ENCODE measurements around the gene CASP10.

CASP10 gene

DNA sequence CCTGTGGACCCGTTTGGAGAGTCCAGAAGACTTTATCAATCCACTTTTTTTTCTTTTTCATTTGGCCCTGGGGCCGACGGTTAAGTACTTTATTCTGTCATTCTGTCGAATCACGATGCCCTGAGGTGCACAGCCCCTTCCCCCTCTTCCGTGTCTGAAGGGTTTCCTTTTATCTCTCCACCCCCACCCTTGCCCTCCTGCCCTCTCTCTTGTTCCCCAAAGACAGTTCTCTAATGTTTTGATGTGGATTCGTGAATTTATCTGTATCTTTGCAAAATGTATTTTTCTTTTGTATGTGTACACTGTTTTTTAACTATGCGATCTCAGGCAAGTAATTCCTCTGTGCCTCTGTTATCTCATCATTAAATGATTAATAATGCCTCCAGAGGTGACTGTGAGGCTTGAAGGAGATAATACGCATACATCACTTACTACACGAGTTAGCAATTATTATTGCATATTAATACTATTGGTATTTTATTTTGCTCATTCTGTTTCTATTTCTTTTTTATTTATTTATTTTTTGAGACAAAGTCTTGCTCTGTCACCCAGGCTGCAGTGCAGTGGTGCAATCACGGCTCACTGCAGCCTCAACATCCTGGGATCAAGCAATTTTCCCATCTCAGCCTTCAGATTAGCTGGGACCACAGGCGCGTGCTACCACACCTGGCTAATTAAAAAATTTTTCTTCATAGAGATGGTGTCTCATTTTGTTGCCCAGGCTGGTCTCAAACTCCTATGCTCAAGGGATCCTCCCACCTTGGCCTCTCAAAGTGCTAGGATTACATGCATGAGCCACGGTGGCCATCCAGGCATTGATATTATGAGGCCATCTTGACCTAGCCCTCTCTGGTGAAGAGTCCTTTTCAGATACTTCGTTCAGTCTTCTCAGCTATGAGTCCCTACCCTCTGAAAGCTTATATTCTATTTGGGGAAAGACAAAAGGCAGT is 76.0 kb downstream of the CASP10 start:
- Histone ChIP-seq H3K36me3 (no peaks in the 10 kb centered on the region), H3K4me3 (peak overlapping the region; percentile 62 to 68), H3K27me3 (no peaks in the 10 kb centered on the region), H3K27ac (peak overlapping the region; percentile 80 to 85), H3K4me1 (peaks cover 0 to 33% (median 14%) of the 10 kb centered on the region in 4 donors), H3K9me3 (no peaks in the 10 kb centered on the region)
- intact Hi-C loops (cut with DNase I; ENCODE audit: low total_unique reads): no loop called here
- DNase-seq: no peak
- TF ChIP-seq, protein P1, sequence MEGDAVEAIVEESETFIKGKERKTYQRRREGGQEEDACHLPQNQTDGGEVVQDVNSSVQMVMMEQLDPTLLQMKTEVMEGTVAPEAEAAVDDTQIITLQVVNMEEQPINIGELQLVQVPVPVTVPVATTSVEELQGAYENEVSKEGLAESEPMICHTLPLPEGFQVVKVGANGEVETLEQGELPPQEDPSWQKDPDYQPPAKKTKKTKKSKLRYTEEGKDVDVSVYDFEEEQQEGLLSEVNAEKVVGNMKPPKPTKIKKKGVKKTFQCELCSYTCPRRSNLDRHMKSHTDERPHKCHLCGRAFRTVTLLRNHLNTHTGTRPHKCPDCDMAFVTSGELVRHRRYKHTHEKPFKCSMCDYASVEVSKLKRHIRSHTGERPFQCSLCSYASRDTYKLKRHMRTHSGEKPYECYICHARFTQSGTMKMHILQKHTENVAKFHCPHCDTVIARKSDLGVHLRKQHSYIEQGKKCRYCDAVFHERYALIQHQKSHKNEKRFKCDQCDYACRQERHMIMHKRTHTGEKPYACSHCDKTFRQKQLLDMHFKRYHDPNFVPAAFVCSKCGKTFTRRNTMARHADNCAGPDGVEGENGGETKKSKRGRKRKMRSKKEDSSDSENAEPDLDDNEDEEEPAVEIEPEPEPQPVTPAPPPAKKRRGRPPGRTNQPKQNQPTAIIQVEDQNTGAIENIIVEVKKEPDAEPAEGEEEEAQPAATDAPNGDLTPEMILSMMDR (IDR thresholded peaks at IDR 0.05): no peak

DNA sequence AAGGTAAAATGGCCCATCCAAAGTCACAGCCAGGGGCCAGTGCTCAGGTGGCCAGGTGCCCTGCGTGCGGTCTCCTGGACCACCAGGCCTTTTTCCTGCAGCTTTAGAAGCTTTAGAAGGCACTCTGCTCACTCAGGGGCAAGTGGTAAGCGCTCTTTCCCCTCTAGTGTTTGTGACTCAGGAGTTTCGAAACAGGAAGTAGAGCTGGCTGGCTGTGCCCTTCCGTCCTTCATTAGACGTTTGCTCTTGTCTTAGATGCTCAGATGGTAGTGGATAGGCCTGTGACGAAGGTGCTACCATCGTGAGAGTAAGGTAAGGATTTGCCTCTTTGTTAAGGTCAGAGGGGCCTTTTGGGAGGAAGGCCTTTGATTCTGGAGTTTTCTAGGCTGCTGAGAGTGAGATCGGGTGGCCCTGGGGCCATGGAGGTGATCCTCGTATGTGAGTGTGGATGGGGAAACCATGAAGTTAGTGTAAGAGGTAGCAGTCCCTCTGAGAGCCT is 77.4 kb downstream of the CASP10 start, which contains the start of gene CASP8:
TSS of gene CASP8 (plus strand) at position 235 of the 499 bp plus-strand sequence. CDS start 5,951 bp downstream, outside the sequence.
- DNase-seq: peak in 1 of 2 donors; percentile 33
- intact Hi-C loops (cut with DNase I; ENCODE audit: low total_unique reads): no loop called here
- Histone ChIP-seq H3K27me3 (no peaks in the 10 kb centered on the region), H3K4me1 (peaks cover 0 to 25% (median 11%) of the 10 kb centered on the region in 4 donors), H3K27ac (no peak within 1 kb of the TSS), H3K9me3 (no peaks in the 10 kb centered on the region), H3K36me3 (no peaks in the 10 kb centered on the region), H3K4me3 (peak within 1 kb of the TSS in 1 of 2 donors; percentile 16)
- TF ChIP-seq, protein P1 (IDR thresholded peaks at IDR 0.05): no peak

GRCh38 chr2:201261471-201261870 is 78.5 kb downstream of the CASP10 start:
- Histone ChIP-seq H3K9me3 (no peaks in the 10 kb centered on the region), H3K36me3 (peaks cover 0 to 4% (median under 1%) of the 10 kb centered on the region in 3 donors), H3K27ac (no peak overlapping the region), H3K27me3 (no peaks in the 10 kb centered on the region), H3K4me3 (no peak overlapping the region), H3K4me1 (peaks cover 0 to 25% (median 11%) of the 10 kb centered on the region in 4 donors)
- no peak for DNase-seq
- TF ChIP-seq, protein P1 (IDR thresholded peaks at IDR 0.05): no peak
- intact Hi-C loops (cut with DNase I; ENCODE audit: low total_unique reads): no loop called here

DNA sequence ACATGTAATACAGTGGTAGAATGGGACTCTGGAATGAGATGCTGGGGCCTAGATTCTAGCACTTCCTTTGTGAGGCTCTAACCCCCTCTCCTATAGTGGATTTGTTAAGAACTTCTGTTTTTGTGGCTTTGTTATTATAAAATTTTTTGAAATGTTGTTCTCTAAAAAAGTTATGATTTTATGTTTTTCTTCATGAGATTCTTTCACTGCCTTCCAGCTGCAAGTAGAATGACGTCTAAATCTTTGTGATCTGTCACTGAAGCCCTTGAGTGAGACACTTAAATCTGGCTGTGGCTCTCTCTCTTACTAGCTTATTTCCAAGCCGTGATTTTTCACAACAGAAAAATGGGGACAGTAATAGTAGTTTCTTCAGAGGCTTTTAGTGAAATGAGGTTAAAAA is 79.0 kb downstream of the CASP10 start:
- Histone ChIP-seq H3K4me3 (no peak overlapping the region), H3K4me1 (peaks cover 0 to 25% (median 11%) of the 10 kb centered on the region in 4 donors), H3K27me3 (no peaks in the 10 kb centered on the region), H3K27ac (no peak overlapping the region), H3K36me3 (peaks cover 0 to 9% (median 4%) of the 10 kb centered on the region in 3 donors), H3K9me3 (no peaks in the 10 kb centered on the region)
- intact Hi-C loops (cut with DNase I; ENCODE audit: low total_unique reads): no loop called here
- no peak for DNase-seq
- TF ChIP-seq, protein P1 (IDR thresholded peaks at IDR 0.05): no peak

DNA sequence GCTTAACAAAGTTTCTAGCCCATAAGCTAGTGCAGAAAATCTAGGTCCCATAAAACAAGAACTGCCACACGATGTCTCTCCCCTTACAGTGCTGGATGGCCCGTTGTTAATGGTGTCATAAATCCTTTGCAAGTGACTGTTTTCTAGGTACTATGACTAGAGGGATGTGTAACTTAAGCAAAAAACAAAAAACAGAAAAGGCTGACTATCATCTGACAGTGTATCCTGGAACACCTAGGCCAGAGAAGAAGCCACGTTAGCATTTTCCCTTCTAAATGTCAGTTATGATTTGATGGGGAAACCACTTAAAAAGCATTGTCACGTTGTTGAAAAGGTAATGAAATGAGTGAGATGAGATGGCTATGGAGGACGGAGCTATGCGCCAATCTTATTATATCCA is 79.8 kb downstream of the CASP10 start:
- H3K27ac ChIP-seq: no peak overlapping the region
- H3K4me1 ChIP-seq: peaks cover 0 to 25% (median 7%) of the 10 kb centered on the region in 4 donors
- intact Hi-C loops (cut with DNase I; ENCODE audit: low total_unique reads): no loop called here
- H3K36me3 ChIP-seq: peaks cover 0 to 17% (median 10%) of the 10 kb centered on the region in 3 donors
- DNase-seq: no peak
- no peaks in the 10 kb centered on the region for H3K9me3 ChIP-seq
- TF ChIP-seq, protein P1 (IDR thresholded peaks at IDR 0.05): no peak
- no peak overlapping the region for H3K4me3 ChIP-seq
- H3K27me3 ChIP-seq: no peaks in the 10 kb centered on the region
